Epithelial cell of prostate (primary cell): ENCODE results near the gene TBXT.

Experiments used
- DNase-seq: peaks from one replicate; pipeline ENCODE4 v3.0.0-alpha.2; 2011; ENCODE audit warnings: low read depth, low spot score
- H3K27ac ChIP-seq: fragments of 450-650 bp; 2 replicates; pipeline ENCODE4 v1.5.1; 2017; ENCODE audit warnings: mild to moderate bottlenecking

Gene TBXT

DNA sequence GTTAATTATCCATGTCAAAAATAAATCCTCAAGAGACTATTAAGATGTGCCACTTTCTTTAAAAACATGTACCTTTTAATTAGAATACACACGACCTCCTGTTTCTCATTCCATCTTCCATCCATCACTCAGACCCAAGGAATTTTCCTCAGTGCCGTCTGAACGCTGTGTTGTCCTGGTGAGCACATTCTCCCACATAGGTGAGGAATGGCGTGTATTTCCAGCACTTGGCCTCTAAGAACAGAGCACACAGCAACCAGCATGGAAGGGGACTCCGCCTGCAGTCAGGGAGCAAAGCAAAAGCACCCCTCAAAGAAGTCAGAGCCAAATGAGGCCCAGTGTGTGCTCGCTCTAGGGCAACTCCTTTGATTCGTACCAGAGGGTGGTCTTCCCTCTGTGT lies 45.9 kb downstream of the TBXT start:
- no peak overlapping the region for H3K27ac ChIP-seq
- no peak for DNase-seq

DNA sequence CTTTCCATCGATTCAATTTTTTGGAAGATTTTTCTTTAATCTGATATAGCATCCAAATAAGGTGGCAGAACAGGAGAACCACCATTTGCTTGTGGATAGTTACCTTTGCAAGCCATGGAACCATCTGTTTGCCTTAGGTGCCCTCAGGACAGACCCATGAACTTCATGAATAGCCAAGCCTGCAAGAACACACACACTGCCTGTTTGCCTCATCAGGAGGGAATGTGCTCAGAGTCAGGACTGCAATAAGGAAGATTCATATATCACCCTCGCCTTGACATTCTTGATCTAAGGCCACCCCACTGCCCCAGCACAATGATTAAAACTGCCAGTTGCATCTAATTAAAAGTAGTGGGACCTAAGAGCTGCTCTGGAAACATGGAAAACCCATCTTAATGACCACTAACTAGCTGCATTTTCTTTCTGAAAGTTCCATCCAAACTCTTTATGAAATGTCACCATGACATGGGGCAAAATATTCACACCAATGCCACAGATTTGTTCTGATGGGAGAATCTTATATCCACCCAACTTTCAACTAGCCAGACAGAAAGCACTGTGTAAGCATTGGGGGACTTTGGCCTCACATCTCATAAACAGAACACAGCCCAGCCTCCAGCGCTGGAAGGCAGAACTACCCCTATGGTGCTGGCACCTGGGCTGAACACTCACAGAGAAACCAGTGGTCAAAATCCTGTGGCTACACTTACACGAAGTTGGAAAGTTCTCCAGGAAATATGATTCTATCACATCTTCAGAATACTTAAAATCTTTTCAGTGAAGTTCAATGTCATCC lies 48.3 kb downstream of the TBXT start:
- DNase-seq, result no peak
- H3K27ac ChIP-seq, result no peak overlapping the region

DNA sequence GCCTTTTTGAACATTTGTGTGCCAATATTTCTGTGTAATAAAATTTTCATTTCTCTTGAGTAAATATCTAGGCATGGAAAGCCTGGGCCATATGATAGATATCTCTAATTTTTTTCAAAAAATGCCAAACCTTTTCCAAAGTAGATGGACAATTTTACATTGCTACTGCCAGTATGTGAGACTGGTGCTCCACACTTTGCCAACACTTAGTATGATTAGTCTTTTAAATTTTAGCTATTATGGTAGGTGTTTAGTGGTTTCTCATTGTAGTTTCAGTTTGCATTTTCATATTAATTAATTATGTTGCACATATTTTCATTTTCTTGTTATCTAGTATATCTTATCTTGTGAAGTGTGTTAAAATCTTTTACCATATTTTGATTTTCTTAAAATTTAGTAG lies 52.0 kb downstream of the TBXT start:
- no peak overlapping the region for H3K27ac ChIP-seq
- DNase-seq, result no peak

DNA sequence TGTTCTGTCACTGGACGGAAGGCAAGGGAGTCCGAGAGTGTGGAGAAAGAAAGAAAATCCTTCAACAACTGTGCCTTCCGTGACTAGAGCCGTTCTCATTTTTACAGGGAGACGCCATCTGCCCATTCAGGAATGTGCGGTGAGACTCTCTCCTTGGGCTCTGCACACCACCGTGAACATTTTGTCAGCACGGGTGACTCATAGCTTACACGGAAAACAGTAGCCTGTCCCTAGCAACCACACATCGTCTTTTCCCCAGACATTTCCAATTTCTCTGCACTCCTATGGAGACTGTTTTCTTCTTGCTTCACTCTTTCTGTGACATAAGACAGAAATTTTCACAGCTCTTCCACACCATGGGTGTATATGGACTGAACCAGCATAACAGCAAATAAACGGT lies 55.1 kb downstream of the TBXT start:
- H3K27ac ChIP-seq, result no peak overlapping the region
- DNase-seq, result peak; percentile 37

DNA sequence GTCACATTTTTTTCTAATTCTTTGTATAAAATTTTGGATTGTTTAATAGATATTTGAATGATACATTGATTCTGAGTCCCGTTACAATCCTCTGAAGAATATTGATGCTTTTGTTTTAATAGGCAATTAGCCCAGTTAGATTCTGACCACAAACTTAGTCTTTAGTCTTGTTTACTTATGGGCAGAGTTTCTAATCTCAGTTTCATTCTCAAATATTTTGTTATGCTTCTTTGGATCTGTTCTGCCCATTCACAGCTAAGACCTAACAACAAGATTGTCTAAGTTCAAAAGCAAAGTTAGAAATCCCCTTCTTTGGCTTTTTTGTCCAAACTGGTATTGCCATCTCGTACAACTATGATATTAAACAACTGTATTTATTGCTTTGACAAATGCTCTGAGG lies 58.0 kb downstream of the TBXT start:
- H3K27ac ChIP-seq, result no peak overlapping the region
- no peak for DNase-seq
